Mucosa of stomach (tissue), 1 donor: Measurements from ENCODE around the gene EXOSC5.

Source experiments
- H3K27me3 ChIP-seq: one replicate; pipeline ENCODE4 v1.7.0; 2013; ENCODE audit warnings: mild to moderate bottlenecking, low read length; ENCODE audit not compliant: control insufficient read depth, insufficient read depth
- H3K36me3 ChIP-seq: one replicate; pipeline ENCODE4 v1.7.0; 2013; ENCODE audit warnings: low read length; ENCODE audit not compliant: control insufficient read depth, insufficient read depth
- H3K4me1 ChIP-seq: one replicate; pipeline ENCODE4 v1.7.0; 2013; ENCODE audit warnings: mild to moderate bottlenecking, low read length; ENCODE audit not compliant: control insufficient read depth, insufficient read depth
- H3K4me3 ChIP-seq: one replicate; pipeline ENCODE4 v1.7.0; 2013; ENCODE audit warnings: low read length
- H3K9ac ChIP-seq: one replicate; pipeline ENCODE4 v1.7.0; 2013; ENCODE audit warnings: mild to moderate bottlenecking, low read length, moderate library complexity
- H3K9me3 ChIP-seq: one replicate; pipeline ENCODE4 v1.7.0; 2013; ENCODE audit warnings: mild to moderate bottlenecking, low read length, moderate library complexity; ENCODE audit not compliant: control insufficient read depth
- donor health status: Pancreatic carcinoma.

EXOSC5 gene

DNA sequence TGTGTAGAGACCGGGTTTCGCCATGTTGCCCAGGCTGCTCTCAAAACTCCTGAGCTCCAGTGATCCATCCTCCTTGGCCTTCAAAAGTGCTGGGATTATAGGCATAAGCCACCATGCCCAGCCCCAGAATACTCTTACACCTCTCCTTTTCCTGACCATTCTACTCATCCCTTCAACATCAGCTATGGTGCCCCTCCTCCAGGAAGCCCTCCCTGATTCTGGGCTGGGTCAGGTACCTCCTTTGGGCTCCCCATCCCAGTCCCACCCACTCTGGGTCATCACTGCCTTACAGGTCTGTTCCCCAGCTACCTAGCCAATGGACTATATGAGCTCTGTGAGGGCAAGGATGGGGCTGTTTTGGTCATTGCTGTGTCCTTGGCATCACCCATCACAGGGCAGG, 53.0 kb downstream of the EXOSC5 start:
- Histone ChIP-seq H3K4me3 (no peak overlapping the region), H3K36me3 (no peaks in the 10 kb centered on the region), H3K4me1 (peaks cover 4% of the 10 kb centered on the region), H3K9me3 (no peaks in the 10 kb centered on the region), H3K27me3 (peaks cover 4% of the 10 kb centered on the region), H3K9ac (no peak overlapping the region)

DNA sequence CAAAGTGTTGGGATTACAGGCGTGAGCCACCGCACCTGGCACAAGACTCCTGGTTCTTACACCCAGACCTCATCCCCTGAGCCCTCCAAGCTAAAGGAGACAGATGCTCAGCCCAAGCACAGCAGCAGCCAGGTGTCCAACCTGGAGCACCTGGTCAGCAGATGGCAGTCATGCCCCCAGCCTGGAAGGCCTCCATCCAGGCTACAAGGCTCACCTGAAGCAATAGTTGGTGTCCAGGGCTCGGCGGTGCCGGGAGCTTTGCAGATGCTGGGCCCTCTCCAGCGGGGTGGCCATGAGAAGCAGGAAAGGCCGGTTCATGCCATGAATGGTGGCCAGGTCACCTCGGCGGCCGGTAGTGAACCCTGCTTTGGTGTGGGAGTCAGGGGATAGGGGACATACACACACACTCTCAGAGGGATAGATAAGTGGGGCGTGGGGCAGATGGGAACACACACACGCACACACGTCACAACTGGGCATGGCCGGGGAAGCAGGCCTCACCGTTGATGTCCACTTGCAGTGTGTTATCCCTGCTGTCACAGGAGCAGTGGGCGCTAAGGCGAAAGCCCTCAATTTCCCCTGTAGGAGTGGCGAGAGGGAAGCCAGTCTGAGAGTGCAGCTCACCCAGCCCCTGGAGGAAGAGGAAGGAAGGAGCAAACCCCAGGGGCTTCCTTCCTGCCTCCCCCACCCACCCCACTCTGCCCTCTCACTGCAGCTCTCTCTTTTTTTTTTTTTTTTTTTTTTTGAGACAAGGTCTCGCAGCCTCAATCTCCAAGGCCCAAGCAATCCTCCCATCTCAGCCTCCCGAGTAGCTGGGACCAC, 55.3 kb downstream of the EXOSC5 start:
- Histone ChIP-seq H3K4me1 (peaks cover 4% of the 10 kb centered on the region), H3K9me3 (no peaks in the 10 kb centered on the region), H3K4me3 (no peak overlapping the region), H3K36me3 (no peaks in the 10 kb centered on the region), H3K27me3 (no peaks in the 10 kb centered on the region), H3K9ac (no peak overlapping the region)

DNA sequence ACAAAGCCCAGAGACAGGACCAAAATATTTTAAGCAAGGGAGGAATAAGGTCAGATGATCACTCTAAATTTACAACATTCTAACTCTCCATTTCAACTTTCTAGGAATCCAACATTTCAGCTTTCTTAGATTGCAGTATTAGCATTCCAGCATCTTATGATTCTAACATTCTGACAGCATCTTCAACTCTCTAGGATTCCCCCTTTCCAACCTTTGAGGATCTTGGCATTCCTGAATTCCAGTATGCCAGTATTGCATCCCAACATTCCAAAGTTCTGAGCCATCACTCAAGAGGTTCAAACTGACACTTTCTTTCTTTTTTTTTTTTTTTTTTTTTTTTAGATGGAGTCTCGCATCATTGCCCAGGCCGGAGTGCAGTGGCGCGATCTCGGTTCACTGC, 57.2 kb downstream of the EXOSC5 start:
- Histone ChIP-seq H3K4me1 (peaks cover 4% of the 10 kb centered on the region), H3K9me3 (no peaks in the 10 kb centered on the region), H3K36me3 (no peaks in the 10 kb centered on the region), H3K4me3 (no peak overlapping the region), H3K9ac (no peak overlapping the region), H3K27me3 (no peaks in the 10 kb centered on the region)
